Coronary artery (tissue), 2 donors: ENCODE measurements around the gene GLRX.
"Not testable (repeated sequence)": the region's sequence is repeated elsewhere in the genome, so short reads cannot be mapped to it uniquely, and the experiment has no call there.

ENCODE experiments used
- DNase-seq: peaks from one replicate; pipeline ENCODE4 v3.0.0-alpha.2; 2017; ENCODE audit warnings: low spot score
- H3K27ac ChIP-seq, 2 donors: fragments of 200-600 bp; sonication (generic); one replicate each; pipeline ENCODE4 v1.5.1; 2016 to 2019
- H3K4me3 ChIP-seq: fragments of 200-600 bp; sonication (generic); 2 replicates; pipeline ENCODE4 v1.5.1; 2016; ENCODE audit warnings: mild to moderate bottlenecking, moderate library complexity
- CTCF ChIP-seq: fragments of 200-600 bp; sonication (generic); IDR thresholded peaks from one replicate; pipeline ENCODE4 v1.5.1; 2019; ENCODE audit warnings: antibody characterized with exemption

The GLRX gene

DNA sequence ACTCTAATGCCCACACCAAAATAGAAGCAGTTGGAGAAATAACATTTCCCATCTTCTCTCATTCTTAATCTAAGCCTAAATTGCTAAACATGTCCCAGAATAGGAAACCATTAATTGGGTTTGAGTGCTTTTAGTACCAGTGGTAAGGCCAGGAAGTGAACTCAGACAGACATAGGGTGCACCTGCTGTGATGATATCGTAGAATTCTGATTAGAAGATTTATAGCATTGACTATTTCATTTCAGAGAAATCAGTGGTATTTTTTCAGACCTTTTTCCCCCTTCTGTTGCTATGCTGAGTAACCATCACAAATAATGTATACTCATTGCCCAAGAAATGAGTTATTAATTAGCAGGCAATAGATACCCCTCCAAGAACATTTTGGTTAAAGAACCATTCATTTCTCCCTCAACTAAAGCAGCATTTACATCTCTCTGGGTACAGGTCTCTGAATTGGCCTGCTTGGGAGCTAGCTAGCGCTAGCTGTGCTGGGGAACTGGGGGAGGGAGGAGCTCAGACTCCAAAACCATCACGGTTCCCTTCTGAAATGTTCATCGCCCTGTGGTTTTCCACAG, 7.3 kb downstream of the GLRX start:
- DNase-seq = no peak
- no peak for TF ChIP-seq CTCF
- H3K4me3 ChIP-seq = no peak overlapping the region
- H3K27ac ChIP-seq = no peak overlapping the region

- not testable (repeated sequence) for H3K4me3 ChIP-seq, H3K27ac ChIP-seq, DNase-seq
These were observed 9.5 kb downstream of the GLRX start for GRCh38 chr5:95813035-95813434.

GRCh38 chr5:95812074-95812471, 10.5 kb downstream of the GLRX start:
- H3K4me3 ChIP-seq = no peak overlapping the region
- no peak for TF ChIP-seq CTCF
- no peak for DNase-seq
- H3K27ac ChIP-seq = peak overlapping the region; percentile 23 to 24

DNA sequence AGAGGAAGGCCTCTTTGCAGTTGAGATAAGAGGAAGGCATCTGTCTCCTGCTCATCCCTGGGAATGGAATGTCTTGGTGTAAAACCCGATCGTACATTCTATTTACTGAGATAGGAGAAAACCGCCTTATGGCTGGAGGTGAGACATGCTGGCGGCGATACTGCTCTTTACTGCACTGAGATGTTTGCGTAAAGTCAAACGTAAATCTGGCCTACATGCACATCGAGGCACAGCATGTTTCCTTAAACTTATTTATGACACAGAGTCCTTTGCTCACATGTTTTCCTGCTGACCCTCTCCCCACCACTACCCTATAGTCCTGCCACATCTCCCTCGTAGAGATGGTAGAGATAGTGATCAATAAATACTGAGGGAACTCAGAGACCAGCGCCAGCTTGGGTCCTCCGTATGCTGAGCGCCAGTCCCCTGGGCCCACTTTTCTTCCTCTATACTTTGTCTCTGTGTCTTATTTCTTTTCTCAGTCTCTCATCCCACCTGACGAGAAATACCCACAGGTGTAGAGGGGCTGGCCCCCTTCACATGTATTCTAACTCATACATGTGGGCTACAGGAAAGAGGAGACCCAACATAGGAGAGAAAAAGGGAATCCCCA, 11.0 kb downstream of the GLRX start:
- peak overlapping the region; percentile 23 to 24 for H3K27ac ChIP-seq
- not testable (repeated sequence) for H3K4me3 ChIP-seq, DNase-seq

DNA sequence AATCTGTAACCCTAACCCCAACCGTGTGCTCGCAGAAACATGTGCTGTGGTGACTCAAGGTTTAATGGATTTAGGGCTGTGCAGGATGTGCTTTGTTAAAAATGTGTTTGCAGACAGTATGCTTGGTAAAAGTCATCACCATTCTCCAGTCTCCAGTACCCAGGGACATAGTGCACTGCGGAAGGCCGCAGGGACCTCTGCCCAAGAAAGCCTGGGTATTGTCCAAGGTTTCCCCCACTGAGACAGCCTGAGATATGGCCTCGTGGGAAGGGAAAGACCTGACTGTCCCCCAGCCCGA, 11.5 kb downstream of the GLRX start:
- H3K4me3 ChIP-seq, DNase-seq, H3K27ac ChIP-seq: not testable (repeated sequence)

- H3K27ac ChIP-seq = peak overlapping the region; percentile 82 to 83
- DNase-seq = no peak
- no peak for TF ChIP-seq CTCF
- no peak overlapping the region for H3K4me3 ChIP-seq
These were observed 12.0 kb downstream of the GLRX start for GRCh38 chr5:95810305-95811125.

GRCh38 chr5:95809414-95809960, 13.0 kb downstream of the GLRX start:
- no peak for DNase-seq
- no peak for TF ChIP-seq CTCF

GRCh38 chr5:95808686-95809413, 13.7 kb downstream of the GLRX start:
- DNase-seq = peak; percentile 92
- TF ChIP-seq CTCF = no peak
- H3K27ac ChIP-seq = peak overlapping the region; percentile 82 to 83
- peak overlapping the region; percentile 10 for H3K4me3 ChIP-seq

More at GRCh38 chr5:95809414-95809960, 13.0 kb downstream of the GLRX start:
- Histone ChIP-seq H3K27ac (peak overlapping the region; percentile 82 to 83), H3K4me3 (peak overlapping the region; percentile 10)
